ENCODE results near the gene FAM136A. TPM values are rescaled to one million over a fixed set of nuclear protein-coding genes. Genes with fewer than 3 reads are reported as not detected.

FAM136A gene
- total and polyA plus RNA-seq, 2 of the 13 experiments (the other 11 are each of a cell fraction or from before 2014, with no cell fraction given), result 77.8 to 126 TPM

GRCh38 chr2:70261501-70261900 lies 40.4 kb downstream of the FAM136A start (continued):
- TF ChIP-seq ZNF781 (CRISPR knock-in tag; IDR thresholded peaks at IDR 0.05; ENCODE audit: borderline replicate concordance, not compliant biosample characterization), result no peak

GRCh38 chr2:70258532-70258875 lies 43.4 kb downstream of the FAM136A start:
- H3K4me3 ChIP-seq (replicated peaks in 1 of 3; ENCODE audit: insufficient read depth in 1 of 3, low read depth in 2 of 3, low read length in 3 of 3), result peak overlapping the region; percentile 83 to 90 (median 83)
- 7% methylated on average over 6 of the region's 12 CpGs for WGBS (ENCODE audit: low lambda C conversion rate)
- in situ Hi-C loops (cut with HindIII; ENCODE audit: extremely low pct_ligation_motif_present, low pct_unique_long_range_greater_than_20kb) (no loop called here), intact Hi-C loops (cut with micrococcal nuclease; ENCODE audit: unreplicated experiment) (no loop called here)
- peaks cover 44% of the 10 kb centered on the region for H3K4me1 ChIP-seq (ENCODE audit: insufficient read depth, low read length)
- H2AFZ ChIP-seq (ENCODE audit: low read length), result no peak overlapping the region
- no TSS peak for BruUV-seq (replicated peaks)
- FAIRE-seq, result no peak
- no peaks in the 10 kb centered on the region for H4K20me1 ChIP-seq (ENCODE audit: insufficient read depth, low read length)
- no peaks in the 10 kb centered on the region; a peak in 1 of 5 replicates for H3K27me3 ChIP-seq (ENCODE audit: control insufficient read depth in 1 of 2, insufficient read depth in 2 of 2, low read length in 2 of 2)
- peaks cover 5 to 29% of the 10 kb centered on the region in 2 experiments; a peak in 4 of 5 replicates for H3K36me3 ChIP-seq (replicated peaks in 1 of 2; ENCODE audit: control insufficient read depth in 1 of 2, insufficient read depth in 2 of 2, low read length in 2 of 2)
- H3K9me3 ChIP-seq (ENCODE audit: low read length), result no peaks in the 10 kb centered on the region
- peak overlapping the region; percentile 93 for H3K4me2 ChIP-seq (ENCODE audit: low read depth, low read length)
- DNase-seq (ENCODE audit: low spot score), result peak; percentile 41
- peaks cover 38% of the 10 kb centered on the region for H3K79me2 ChIP-seq (ENCODE audit: insufficient read depth, low read length)
- CTCF ChIA-PET (ENCODE audit: low intra/inter-chr PET ratio, low total read pairs), result no interaction called here
- ATAC-seq, result peak; percentile 70
- POLR2A ChIA-PET, result interaction anchor here (1.0 to 4.5 kb wide), 20 partner anchors 10 to 344 kb away, joined by 3 to 95 read pairs (median 7); partner anchors contain the start of genes C2orf42, MXD1, SNRPG and TIA1
- peak overlapping the region; percentile 82 for H3K27ac ChIP-seq (ENCODE audit: extremely low read length, insufficient read depth, low read length)
- peak overlapping the region; percentile 78 for H3K9ac ChIP-seq (ENCODE audit: insufficient read depth, low read depth, low read length)
- no peak for TF ChIP-seq MLX (CRISPR knock-in tag; IDR thresholded peaks at IDR 0.05)
- TF ChIP-seq ZNF468 (CRISPR knock-in tag; IDR thresholded peaks at IDR 0.05), result no peak
- no peak for TF ChIP-seq EZH2 (conservative IDR thresholded peaks at IDR 0.05; ENCODE audit: low read depth, low read length)
- TF ChIP-seq CEBPG (CRISPR knock-in tag; IDR thresholded peaks at IDR 0.05), result no peak
- TF ChIP-seq ZNF354B (CRISPR knock-in tag; IDR thresholded peaks at IDR 0.05), result no peak
- TF ChIP-seq ARID5B (CRISPR knock-in tag; IDR thresholded peaks at IDR 0.05), result no peak; the same call in 1 of the 2 replicates
- no peak for TF ChIP-seq TOPORS (CRISPR knock-in tag; IDR thresholded peaks at IDR 0.05)
- peak; percentile 8; the same call in 1 of the 2 replicates for TF ChIP-seq ZNF629 (CRISPR knock-in tag; conservative IDR thresholded peaks at IDR 0.05)
- TF ChIP-seq KMT2A (CRISPR knock-in tag; IDR thresholded peaks at IDR 0.05), result peak; percentile 56; the same call in 1 of the 2 replicates
- TF ChIP-seq ZNF510 (CRISPR knock-in tag; IDR thresholded peaks at IDR 0.05; ENCODE audit: low read depth), result no peak
- TF ChIP-seq MYC (CRISPR knock-in tag; IDR thresholded peaks at IDR 0.05; ENCODE audit: borderline replicate concordance), result no peak
- TF ChIP-seq ZNF296 (CRISPR knock-in tag; conservative IDR thresholded peaks at IDR 0.05), result 0 out of 2 replicates have a peak, but pooled peaks have one; percentile 28
- TF ChIP-seq CCDC6 (CRISPR knock-in tag; IDR thresholded peaks at IDR 0.05), result peak; percentile 18; the same call in 1 of the 2 replicates
- 0 out of 2 replicates have a peak, but pooled peaks have one; percentile 21 for TF ChIP-seq ZNF292 (CRISPR knock-in tag; IDR thresholded peaks at IDR 0.05; ENCODE audit: borderline replicate concordance, low read depth)
- 0 out of 2 replicates have a peak, but pooled peaks have one; percentile 20 for TF ChIP-seq PCBP1 (IDR thresholded peaks at IDR 0.05; ENCODE audit: borderline replicate concordance, low read depth, low read length)
- TF ChIP-seq TERF1 (CRISPR knock-in tag; IDR thresholded peaks at IDR 0.05), result no peak
- TF ChIP-seq ZBTB7A (CRISPR knock-in tag; IDR thresholded peaks at IDR 0.05), result no peak
- 0 out of 2 replicates have a peak, but pooled peaks have one; percentile 24 for TF ChIP-seq PRMT3 (CRISPR knock-in tag; IDR thresholded peaks at IDR 0.05; ENCODE audit: borderline replicate concordance, low read depth)

Measured in HepG2 (cell line).